H1 (cell line): Measurements from ENCODE around the gene NUTM1. TPM values are rescaled to one million over a fixed set of nuclear protein-coding genes. Genes with fewer than 3 reads are reported as not detected.
"Not testable (repeated sequence)": the region's sequence is repeated elsewhere in the genome, so short reads cannot be mapped to it uniquely, and the experiment has no call there.

Experiments
- CTCF ChIA-PET: fragments of 300-600 bp; sonication (Branson Sonifier 250); formaldehyde crosslinking; loops from one replicate; lab custom pipeline; 2021; ENCODE audit not compliant: partially characterized antibody; lab: Charles Lee
- POLR2A ChIA-PET: fragments of 300-600 bp; sonication (Branson Sonifier 250); formaldehyde crosslinking; loops from one replicate; lab custom pipeline; 2021; ENCODE audit warnings: inconsistent platforms; ENCODE audit not compliant: partially characterized antibody; lab: Charles Lee
- DNase-seq, 2 experiments: peaks; one replicate each; pipeline versions ENCODE4 v3.0.0 to v3.0.0-alpha.2; 2010 to 2022; ENCODE audit warnings: low spot score in 2 of 2, low read depth in 1 of 2, mixed read lengths in 1 of 2
- FAIRE-seq: peaks from 2 replicates; lab custom pipeline; 2011; peaks lifted over from hg19 to GRCh38; lab: Jason Lieb, UNC
- H2AFZ ChIP-seq: 2 replicates; pipeline ENCODE4 v1.8.1; 2012; ENCODE audit warnings: low read length, inconsistent platforms
- H2AK5ac ChIP-seq: 2 replicates; pipeline ENCODE4 v1.6.1; 2013; ENCODE audit warnings: low read depth, low read length
- H2BK120ac ChIP-seq: replicated peaks from 2 replicates; pipeline ENCODE3; 2013; ENCODE audit warnings: low read depth, low read length, inconsistent platforms
- H2BK12ac ChIP-seq: 2 replicates; pipeline ENCODE4 v1.6.1; 2013; ENCODE audit warnings: low read depth, low read length
- H2BK15ac ChIP-seq: 2 replicates; pipeline ENCODE4 v1.6.1; 2013; ENCODE audit warnings: low read length
- H2BK20ac ChIP-seq: 2 replicates; pipeline ENCODE4 v1.6.1; 2013; ENCODE audit warnings: low read length
- H2BK5ac ChIP-seq: 2 replicates; pipeline ENCODE4 v1.6.1; 2013; ENCODE audit warnings: low read depth, low read length
- H3K14ac ChIP-seq: 2 replicates; pipeline ENCODE4 v1.6.1; 2013; ENCODE audit warnings: inconsistent platforms; ENCODE audit not compliant: insufficient read length
- H3K18ac ChIP-seq: 2 replicates; pipeline ENCODE4 v1.6.1; 2013; ENCODE audit warnings: low read length; ENCODE audit errors: extremely low read depth
- H3K23ac ChIP-seq: 2 replicates; pipeline ENCODE4 v1.6.1; 2013; ENCODE audit warnings: inconsistent platforms; ENCODE audit not compliant: insufficient read length
- H3K23me2 ChIP-seq: 2 replicates; pipeline ENCODE4 v1.6.1; 2013; ENCODE audit warnings: low read depth, low read length
- H3K27ac ChIP-seq: 2 replicates; pipeline ENCODE4 v1.6.1; 2011; ENCODE audit warnings: low read depth, low read length, inconsistent platforms
- H3K27me3 ChIP-seq, 4 experiments: replicated peaks in 1 of 4; 1 replicate in 1 of 4; 2 replicates in 3 of 4; pipeline versions ENCODE4 v1.6.1 to v1.8.1; 2011 to 2013; ENCODE audit warnings: low read length in 3 of 4, mild to moderate bottlenecking in 3 of 4, inconsistent platforms in 2 of 4, mixed read lengths in 2 of 4, moderate library complexity in 1 of 4; ENCODE audit not compliant: control insufficient read depth in 3 of 4, insufficient read depth in 3 of 4; ENCODE audit errors: extremely low read depth in 1 of 4
- H3K36me3 ChIP-seq, 4 experiments: 2 replicates each; pipeline versions ENCODE4 v1.6.1 to v1.8.1; 2011 to 2013; ENCODE audit warnings: mild to moderate bottlenecking in 4 of 4, low read length in 3 of 4, moderate library complexity in 2 of 4, control low read depth in 1 of 4, inconsistent platforms in 1 of 4; ENCODE audit not compliant: insufficient read depth in 4 of 4, control insufficient read depth in 2 of 4
- H3K4ac ChIP-seq: replicated peaks from 2 replicates; pipeline ENCODE3; 2013; ENCODE audit warnings: low read length, low read depth, mixed read lengths, inconsistent platforms; ENCODE audit not compliant: insufficient read length
- H3K4me1 ChIP-seq, 4 experiments: replicated peaks in 1 of 4; 1 replicate in 1 of 4; 2 replicates in 3 of 4; pipeline versions ENCODE4 v1.6.1 to v1.8.1; 2011 to 2013; ENCODE audit warnings: low read length in 3 of 4, inconsistent platforms in 2 of 4, mixed read lengths in 1 of 4; ENCODE audit not compliant: insufficient read depth in 4 of 4, control insufficient read depth in 3 of 4
- H3K4me2 ChIP-seq, 2 experiments: 2 replicates each; pipeline versions ENCODE4 v1.6.1 to v1.8.1; 2011 to 2013; ENCODE audit warnings: low read depth in 2 of 2, low read length in 2 of 2, control low read depth in 1 of 2, inconsistent platforms in 1 of 2, mild to moderate bottlenecking in 1 of 2; ENCODE audit not compliant: insufficient read depth in 1 of 2
- H3K4me3 ChIP-seq, 4 experiments: fragments of 200-600, 300-600 bp in 1 of 4; sonication (generic), shearing (Covaris generic), sonication (Bioruptor Twin) in 1 of 4; 2 replicates each; pipeline versions ENCODE4 v1.5.1 to v1.8.1; 2011 to 2016; ENCODE audit warnings: low read length in 4 of 4, low read depth in 3 of 4, control low read depth in 2 of 4, inconsistent platforms in 2 of 4, mild to moderate bottlenecking in 2 of 4, mixed read lengths in 1 of 4, moderate library complexity in 1 of 4; ENCODE audit not compliant: insufficient read depth in 2 of 4; ENCODE audit errors: extremely low read depth in 1 of 4
- H3K56ac ChIP-seq: replicated peaks from 2 replicates; pipeline ENCODE3; 2013; ENCODE audit warnings: low read depth, mild to moderate bottlenecking, mixed read lengths, low read length, inconsistent platforms; ENCODE audit not compliant: insufficient read length
- H3K79me1 ChIP-seq: 2 replicates; pipeline ENCODE4 v1.6.1; 2013; ENCODE audit warnings: low read depth, low read length, control low read depth
- H3K79me2 ChIP-seq, 2 experiments: 2 replicates each; pipeline versions ENCODE4 v1.6.1 to v1.8.1; 2012 to 2013; ENCODE audit warnings: low read length in 2 of 2, mild to moderate bottlenecking in 2 of 2, inconsistent platforms in 1 of 2; ENCODE audit not compliant: insufficient read depth in 2 of 2, control insufficient read depth in 1 of 2
- H3K9ac ChIP-seq, 4 experiments: replicated peaks in 1 of 4; 1 replicate in 1 of 4; 2 replicates in 3 of 4; pipeline versions ENCODE4 v1.6.1 to v1.8.1; 2011 to 2013; ENCODE audit warnings: low read depth in 3 of 4, low read length in 3 of 4, control low read depth in 2 of 4, mild to moderate bottlenecking in 2 of 4, moderate library complexity in 2 of 4, inconsistent platforms in 1 of 4; ENCODE audit errors: extremely low read depth in 1 of 4
- H3K9me3 ChIP-seq, 2 experiments: 2 replicates each; pipeline versions ENCODE4 v1.6.1 to v1.8.1; 2012 to 2013; ENCODE audit warnings: mild to moderate bottlenecking in 2 of 2, moderate library complexity in 2 of 2, control low read depth in 1 of 2, inconsistent platforms in 1 of 2, low read depth in 1 of 2, low read length in 1 of 2, mixed read lengths in 1 of 2; ENCODE audit not compliant: insufficient read depth in 2 of 2
- H4K20me1 ChIP-seq, 2 experiments: replicated peaks in 1 of 2; 2 replicates each; pipeline versions ENCODE3 to v1.8.1; 2011 to 2013; ENCODE audit warnings: inconsistent platforms in 2 of 2, low read length in 2 of 2, mild to moderate bottlenecking in 1 of 2; ENCODE audit not compliant: insufficient read depth in 2 of 2, control insufficient read depth in 1 of 2
- H4K5ac ChIP-seq: 2 replicates; pipeline ENCODE4 v1.6.1; 2013; ENCODE audit warnings: low read length, low read depth, mixed read lengths, inconsistent platforms; ENCODE audit not compliant: insufficient read length
- H4K8ac ChIP-seq: 2 replicates; pipeline ENCODE4 v1.8.0; 2013; ENCODE audit warnings: mild to moderate bottlenecking, moderate library complexity, low read length, inconsistent platforms; ENCODE audit not compliant: insufficient read depth; ENCODE audit errors: extremely low read depth
- H4K91ac ChIP-seq: replicated peaks from 2 replicates; pipeline ENCODE3; 2013; ENCODE audit warnings: low read length, mixed read lengths, inconsistent platforms; ENCODE audit not compliant: insufficient read length
- WGBS, 2 experiments: shearing (Covaris generic) in 1 of 2; methylation state at CpG; one replicate each; pipeline versions ENCODE4 v1.1.6 to v1.1.7; 2013 to 2015; ENCODE audit warnings: low lambda C conversion rate in 2 of 2, mixed read lengths in 2 of 2, inconsistent platforms in 1 of 2, low coverage in 1 of 2, missing lambda C conversion rate in 1 of 2; ENCODE audit not compliant: insufficient replicate concordance in 2 of 2, insufficient coverage in 1 of 2, insufficient read length in 1 of 2; ENCODE audit errors: extremely low coverage in 1 of 2, missing lambda C conversion rate in 1 of 2; 5-methylcytosine and 5-hydroxymethylcytosine counted together
- polyA plus RNA-seq, 7 experiments: library from polyadenylated mRNA; depleted of rRNA in 3 of 7; stranded (reverse) in 5 of 7; unstranded in 2 of 7; fragments of >200 nt in 5 of 7; fragments of 200-250 nt in 2 of 7; gene quantifications; 1 replicate in 5 of 7; 2 replicates in 1 of 7; 4 replicates in 1 of 7; pipeline versions ENCODE4 v1.2.1 to v1.2.3, GENCODE V29; 2011 to 2013; ENCODE audit warnings: missing spikeins in 2 of 7, mixed read lengths in 2 of 7
- total RNA-seq: library from RNA; stranded (reverse); fragmentation: NEBNext Ultra II Directional; extraction: Animal tissue kit (Norgen Biotek cat#: 25700); gene quantifications from 2 replicates; pipeline ENCODE4 v1.2.1, GENCODE V29; 2021

Gene NUTM1
- total and polyA plus RNA-seq, 2 of the 8 experiments (the other 6 are each of a cell fraction or from before 2014, with no cell fraction given): 0.39 to 0.60 TPM

DNA sequence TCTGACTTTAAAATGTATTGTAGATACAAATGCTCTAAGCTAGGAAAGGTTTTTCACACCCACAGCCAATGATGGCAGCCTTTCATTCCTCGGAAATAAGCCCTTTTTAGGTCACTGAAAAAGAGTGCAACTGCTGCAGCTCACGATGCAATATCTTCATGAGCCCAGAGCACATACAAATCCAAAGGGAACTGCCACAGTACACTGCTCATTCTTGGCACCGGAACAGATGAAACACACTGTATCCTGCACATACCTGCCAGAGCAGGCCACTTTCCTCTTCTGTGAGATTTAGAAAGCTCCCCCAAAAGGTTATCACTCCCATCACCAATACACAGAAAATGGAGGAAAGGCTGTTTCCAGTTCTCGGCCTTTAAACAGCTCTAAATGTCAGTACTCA, 37.4 kb downstream of the NUTM1 start:
- H4K91ac ChIP-seq, H3K27ac ChIP-seq, H3K56ac ChIP-seq, H3K9me3 ChIP-seq, H2BK15ac ChIP-seq, POLR2A ChIA-PET, H3K4me2 ChIP-seq, H3K18ac ChIP-seq, H3K27me3 ChIP-seq, H2BK20ac ChIP-seq, H3K4ac ChIP-seq, H4K20me1 ChIP-seq, H2AK5ac ChIP-seq, H3K14ac ChIP-seq, H2BK120ac ChIP-seq, H4K8ac ChIP-seq, H3K23ac ChIP-seq, H2AFZ ChIP-seq, H3K36me3 ChIP-seq, H2BK12ac ChIP-seq, FAIRE-seq, H3K23me2 ChIP-seq, H2BK5ac ChIP-seq, H3K79me1 ChIP-seq, H3K9ac ChIP-seq, DNase-seq, CTCF ChIA-PET, H3K4me1 ChIP-seq, H3K4me3 ChIP-seq, H3K79me2 ChIP-seq, H4K5ac ChIP-seq: not testable (repeated sequence)
- 84% methylated on average over 4 of the region's 4 CpGs; no CpG with 5 or more reads in 1 of the 2 experiments for WGBS, 2 experiments

DNA sequence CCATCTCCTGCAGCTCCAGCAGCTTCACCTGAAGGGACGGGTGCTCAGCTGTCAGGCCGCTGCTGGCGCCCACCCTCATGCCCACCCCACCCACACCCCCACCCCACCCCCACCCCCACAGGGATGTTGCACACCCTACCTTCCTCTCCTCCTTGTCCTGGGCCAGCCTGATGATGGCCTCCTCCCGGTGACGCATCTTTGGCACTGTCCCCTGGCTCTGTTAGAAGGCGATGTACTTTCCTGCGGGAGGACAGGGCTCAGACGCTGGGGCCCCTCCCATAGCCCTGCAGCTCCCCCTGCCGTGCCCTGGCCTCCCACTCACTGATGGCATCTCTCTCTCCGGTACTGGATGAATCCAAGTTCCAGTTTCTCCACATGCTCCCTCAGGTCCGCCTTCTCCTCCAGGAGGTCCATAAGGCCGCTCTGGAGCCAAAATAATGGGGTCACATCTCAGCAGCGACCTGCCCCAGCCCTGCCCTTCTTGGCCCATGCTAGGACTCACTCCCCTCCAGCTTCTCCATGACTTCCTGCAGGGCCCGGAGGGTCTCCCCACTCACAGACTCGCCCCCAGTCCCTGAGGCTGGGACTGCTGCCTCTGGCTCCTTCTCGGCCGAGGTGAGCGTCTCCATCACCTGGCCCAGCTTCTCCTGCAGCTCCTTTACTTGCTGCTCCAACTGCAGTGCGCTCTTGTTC, 38.9 kb downstream of the NUTM1 start:
- WGBS, 2 experiments: no CpG with 5 or more reads among the region's 19 CpGs

More for the DNA sequence above, 38.9 kb downstream of the NUTM1 start:
- CTCF ChIA-PET, H3K4me1 ChIP-seq, H2AK5ac ChIP-seq, H2BK5ac ChIP-seq, H2BK12ac ChIP-seq, H3K9me3 ChIP-seq, POLR2A ChIA-PET, H4K5ac ChIP-seq, H3K36me3 ChIP-seq, H3K79me2 ChIP-seq, H3K4me2 ChIP-seq, H3K18ac ChIP-seq, H3K4me3 ChIP-seq, H3K9ac ChIP-seq, H3K56ac ChIP-seq, H3K23ac ChIP-seq, H3K14ac ChIP-seq, H3K27me3 ChIP-seq, H2AFZ ChIP-seq, H2BK120ac ChIP-seq, H3K79me1 ChIP-seq, H4K91ac ChIP-seq, FAIRE-seq, H2BK15ac ChIP-seq, H3K4ac ChIP-seq, DNase-seq, H4K20me1 ChIP-seq, H3K27ac ChIP-seq, H2BK20ac ChIP-seq, H3K23me2 ChIP-seq, H4K8ac ChIP-seq: not testable (repeated sequence)
